GM21528 (cell line): ENCODE measurements around the gene SNCAIP.
"Not testable (repeated sequence)": the region's sequence is repeated elsewhere in the genome, so short reads cannot be mapped to it uniquely, and the experiment has no call there.

Experiments
- ATAC-seq: cut with Tn5 transposase; IDR thresholded peaks from one replicate; pipeline ENCODE4 v1.9.1; 2021; ENCODE audit warnings: mild to moderate bottlenecking, moderate library complexity; ENCODE audit not compliant: unreplicated experiment, low FRiP score

The SNCAIP gene

GRCh38 chr5:122486616-122487015, 174.6 kb downstream of the SNCAIP start:
- ATAC-seq, result not testable (repeated sequence)

- ATAC-seq, result no peak
These were observed 178.7 kb downstream of the SNCAIP start for GRCh38 chr5:122490718-122491117.

- no peak for ATAC-seq
These were observed 180.6 kb downstream of the SNCAIP start for GRCh38 chr5:122492675-122493074.

GRCh38 chr5:122493091-122494021, 181.3 kb downstream of the SNCAIP start:
- no peak for ATAC-seq

- no peak for ATAC-seq
These were observed 182.1 kb downstream of the SNCAIP start for GRCh38 chr5:122494109-122494508.

- ATAC-seq, result no peak
These were observed 186.1 kb downstream of the SNCAIP start for GRCh38 chr5:122498163-122498562.

GRCh38 chr5:122499585-122499984, 187.5 kb downstream of the SNCAIP start:
- no peak for ATAC-seq

GRCh38 chr5:122500245-122501088, 188.4 kb downstream of the SNCAIP start:
- no peak for ATAC-seq

- ATAC-seq, result no peak
These were observed 189.0 kb downstream of the SNCAIP start for GRCh38 chr5:122501089-122501435.

- no peak for ATAC-seq
These were observed 195.0 kb downstream of the SNCAIP start for GRCh38 chr5:122507045-122507444.

- no peak for ATAC-seq
These were observed 195.5 kb downstream of the SNCAIP start for GRCh38 chr5:122507581-122507980.

- no peak for ATAC-seq
These were observed 196.6 kb downstream of the SNCAIP start for GRCh38 chr5:122508623-122509022.
